ENCODE measurements around the gene CHRM2.

DNA sequence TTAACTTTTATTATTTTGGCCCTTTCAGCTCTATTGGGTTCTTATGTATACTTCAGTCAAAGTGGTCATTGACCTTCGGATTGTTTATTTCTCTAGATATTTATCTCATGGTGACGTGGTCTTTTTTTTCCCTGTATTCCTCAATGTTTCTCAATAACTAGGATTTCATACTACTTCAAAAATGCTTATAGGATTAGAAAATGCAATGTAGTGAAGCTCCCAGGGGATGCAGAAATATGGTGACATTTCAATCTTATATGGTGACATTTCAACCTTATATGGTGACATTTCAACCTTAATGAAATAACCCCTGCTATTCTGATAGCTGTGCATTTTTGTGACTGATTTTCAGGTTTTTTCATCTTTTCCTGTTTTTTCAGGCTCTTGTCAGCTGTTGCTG is 51.4 kb downstream of the CHRM2 start:
- no peak for TF ChIP-seq GABPA (IDR thresholded peaks at IDR 0.05; ENCODE audit: low read depth)
- TF ChIP-seq, protein P1, sequence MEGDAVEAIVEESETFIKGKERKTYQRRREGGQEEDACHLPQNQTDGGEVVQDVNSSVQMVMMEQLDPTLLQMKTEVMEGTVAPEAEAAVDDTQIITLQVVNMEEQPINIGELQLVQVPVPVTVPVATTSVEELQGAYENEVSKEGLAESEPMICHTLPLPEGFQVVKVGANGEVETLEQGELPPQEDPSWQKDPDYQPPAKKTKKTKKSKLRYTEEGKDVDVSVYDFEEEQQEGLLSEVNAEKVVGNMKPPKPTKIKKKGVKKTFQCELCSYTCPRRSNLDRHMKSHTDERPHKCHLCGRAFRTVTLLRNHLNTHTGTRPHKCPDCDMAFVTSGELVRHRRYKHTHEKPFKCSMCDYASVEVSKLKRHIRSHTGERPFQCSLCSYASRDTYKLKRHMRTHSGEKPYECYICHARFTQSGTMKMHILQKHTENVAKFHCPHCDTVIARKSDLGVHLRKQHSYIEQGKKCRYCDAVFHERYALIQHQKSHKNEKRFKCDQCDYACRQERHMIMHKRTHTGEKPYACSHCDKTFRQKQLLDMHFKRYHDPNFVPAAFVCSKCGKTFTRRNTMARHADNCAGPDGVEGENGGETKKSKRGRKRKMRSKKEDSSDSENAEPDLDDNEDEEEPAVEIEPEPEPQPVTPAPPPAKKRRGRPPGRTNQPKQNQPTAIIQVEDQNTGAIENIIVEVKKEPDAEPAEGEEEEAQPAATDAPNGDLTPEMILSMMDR (IDR thresholded peaks at IDR 0.05; ENCODE audit: insufficient read depth, low read length) = no peak
- no peak for TF ChIP-seq POLR2AphosphoS5 (IDR thresholded peaks at IDR 0.05; ENCODE audit: low read depth)
- TF ChIP-seq, protein P2, sequence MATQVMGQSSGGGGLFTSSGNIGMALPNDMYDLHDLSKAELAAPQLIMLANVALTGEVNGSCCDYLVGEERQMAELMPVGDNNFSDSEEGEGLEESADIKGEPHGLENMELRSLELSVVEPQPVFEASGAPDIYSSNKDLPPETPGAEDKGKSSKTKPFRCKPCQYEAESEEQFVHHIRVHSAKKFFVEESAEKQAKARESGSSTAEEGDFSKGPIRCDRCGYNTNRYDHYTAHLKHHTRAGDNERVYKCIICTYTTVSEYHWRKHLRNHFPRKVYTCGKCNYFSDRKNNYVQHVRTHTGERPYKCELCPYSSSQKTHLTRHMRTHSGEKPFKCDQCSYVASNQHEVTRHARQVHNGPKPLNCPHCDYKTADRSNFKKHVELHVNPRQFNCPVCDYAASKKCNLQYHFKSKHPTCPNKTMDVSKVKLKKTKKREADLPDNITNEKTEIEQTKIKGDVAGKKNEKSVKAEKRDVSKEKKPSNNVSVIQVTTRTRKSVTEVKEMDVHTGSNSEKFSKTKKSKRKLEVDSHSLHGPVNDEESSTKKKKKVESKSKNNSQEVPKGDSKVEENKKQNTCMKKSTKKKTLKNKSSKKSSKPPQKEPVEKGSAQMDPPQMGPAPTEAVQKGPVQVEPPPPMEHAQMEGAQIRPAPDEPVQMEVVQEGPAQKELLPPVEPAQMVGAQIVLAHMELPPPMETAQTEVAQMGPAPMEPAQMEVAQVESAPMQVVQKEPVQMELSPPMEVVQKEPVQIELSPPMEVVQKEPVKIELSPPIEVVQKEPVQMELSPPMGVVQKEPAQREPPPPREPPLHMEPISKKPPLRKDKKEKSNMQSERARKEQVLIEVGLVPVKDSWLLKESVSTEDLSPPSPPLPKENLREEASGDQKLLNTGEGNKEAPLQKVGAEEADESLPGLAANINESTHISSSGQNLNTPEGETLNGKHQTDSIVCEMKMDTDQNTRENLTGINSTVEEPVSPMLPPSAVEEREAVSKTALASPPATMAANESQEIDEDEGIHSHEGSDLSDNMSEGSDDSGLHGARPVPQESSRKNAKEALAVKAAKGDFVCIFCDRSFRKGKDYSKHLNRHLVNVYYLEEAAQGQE (IDR thresholded peaks at IDR 0.05; ENCODE audit: insufficient replicate concordance, low read depth) = no peak
- no peak for TF ChIP-seq SPI1 (IDR thresholded peaks at IDR 0.05; ENCODE audit: borderline replicate concordance, low read depth)

All from HL-60 (cell line).